WTC11 (cell line): ENCODE measurements around the gene IGF2BP3. TPM values are rescaled to one million over a fixed set of nuclear protein-coding genes. Genes with fewer than 3 reads are reported as not detected.
"Not testable (repeated sequence)": the region's sequence is repeated elsewhere in the genome, so short reads cannot be mapped to it uniquely, and the experiment has no call there.

Experiments
- ATAC-seq: fragments of 200-7000 bp; cut with Tn5 transposase; 2 replicates; pipeline ENCODE4 v1.10.0; 2021; ENCODE audit warnings: mild to moderate bottlenecking, moderate library complexity
- CTCF ChIA-PET: fragments of 300-600 bp; sonication (Branson Sonifier 250); formaldehyde crosslinking; loops from one replicate; lab custom pipeline; 2021; ENCODE audit warnings: antibody characterized with exemption; lab: Charles Lee
- POLR2A ChIA-PET: fragments of 350-600 bp; sonication (Branson Sonifier 250); formaldehyde crosslinking; loops from one replicate; lab custom pipeline; 2021; ENCODE audit warnings: antibody characterized with exemption; lab: Charles Lee
- DNase-seq: peaks from one replicate; pipeline ENCODE4 v3.0.0; 2021; ENCODE audit warnings: low spot score
- H3K27ac Mint-ChIP-seq: 2 replicates; pipeline ENCODE4 v1.8.0; 2021; ENCODE audit warnings: mixed read lengths
- H3K27me3 Mint-ChIP-seq: 2 replicates; pipeline ENCODE4 v1.8.0; 2021; ENCODE audit warnings: low read depth, mild to moderate bottlenecking, moderate library complexity, mixed read lengths
- H3K36me3 Mint-ChIP-seq: 2 replicates; pipeline ENCODE4 v1.8.0; 2021; ENCODE audit warnings: mixed read lengths
- H3K4me1 Mint-ChIP-seq: 2 replicates; pipeline ENCODE4 v1.8.0; 2022; ENCODE audit warnings: mixed read lengths
- H3K4me3 Mint-ChIP-seq: 2 replicates; pipeline ENCODE4 v1.8.0; 2021; ENCODE audit warnings: mild to moderate bottlenecking, moderate library complexity, mixed read lengths
- H3K9me3 Mint-ChIP-seq: 2 replicates; pipeline ENCODE4 v1.8.0; 2021; ENCODE audit warnings: mixed read lengths
- CDX4 ChIP-seq: fragments of 250-450 bp; sonication (Bioruptor Pico); IDR thresholded peaks from 2 replicates; pipeline ENCODE4 v1.9.0; 2021; ENCODE audit warnings: moderate library complexity, mild to moderate bottlenecking, inconsistent platforms, borderline replicate concordance
- CREB1 ChIP-seq: sonication (generic); formaldehyde crosslinking; IDR thresholded peaks from 2 replicates; pipeline ENCODE4 v1.8.0; 2023; ENCODE audit warnings: mild to moderate bottlenecking, missing genetic modification reagents
- E2F5 ChIP-seq: sonication (generic); formaldehyde crosslinking; IDR thresholded peaks from 2 replicates; pipeline ENCODE4 v1.8.1; 2022; ENCODE audit warnings: mild to moderate bottlenecking, moderate library complexity, missing genetic modification reagents
- ELF4 ChIP-seq: sonication (generic); formaldehyde crosslinking; IDR thresholded peaks from 2 replicates; pipeline ENCODE4 v1.8.1; 2022; ENCODE audit warnings: low read depth, mild to moderate bottlenecking, moderate library complexity, missing genetic modification reagents
- ERG ChIP-seq: fragments of 250-450 bp; sonication (Bioruptor Pico); IDR thresholded peaks from 2 replicates; pipeline ENCODE4 v1.8.0; 2021; ENCODE audit warnings: mild to moderate bottlenecking
- ETV6 ChIP-seq: sonication (generic); formaldehyde crosslinking; IDR thresholded peaks from 2 replicates; pipeline ENCODE4 v1.8.1; 2022; ENCODE audit warnings: mild to moderate bottlenecking, missing genetic modification reagents
- GABPB1 ChIP-seq: sonication (generic); formaldehyde crosslinking; IDR thresholded peaks from 2 replicates; pipeline ENCODE4 v1.8.1; 2023; ENCODE audit warnings: mild to moderate bottlenecking, missing genetic modification reagents
- GTF2I ChIP-seq: fragments of 250-450 bp; sonication (Bioruptor Pico); conservative IDR thresholded peaks from 2 replicates; pipeline ENCODE4 v1.4.0; 2021; ENCODE audit warnings: mild to moderate bottlenecking
- HMGA2 ChIP-seq: fragments of 250-450 bp; sonication (Bioruptor Pico); IDR thresholded peaks from 2 replicates; pipeline ENCODE4 v1.4.0; 2021; ENCODE audit warnings: mild to moderate bottlenecking, moderate library complexity
- HMGXB4 ChIP-seq: sonication (generic); formaldehyde crosslinking; IDR thresholded peaks from 2 replicates; pipeline ENCODE4 v1.8.1; 2023; ENCODE audit warnings: mild to moderate bottlenecking, moderate library complexity, missing genetic modification reagents
- MAX ChIP-seq: sonication (generic); formaldehyde crosslinking; IDR thresholded peaks from 2 replicates; pipeline ENCODE4 v1.8.0; 2022; ENCODE audit warnings: mild to moderate bottlenecking, missing genetic modification reagents
- MLX ChIP-seq: sonication (generic); formaldehyde crosslinking; IDR thresholded peaks from 2 replicates; pipeline ENCODE4 v1.8.1; 2023; ENCODE audit warnings: mild to moderate bottlenecking, missing genetic modification reagents, moderate library complexity
- NFE2L1 ChIP-seq: sonication (generic); formaldehyde crosslinking; IDR thresholded peaks from 2 replicates; pipeline ENCODE4 v1.8.1; 2023; ENCODE audit warnings: missing genetic modification reagents
- OVOL2 ChIP-seq: fragments of 250-450 bp; sonication (Bioruptor Pico); IDR thresholded peaks from 2 replicates; pipeline ENCODE4 v1.9.0; 2021; ENCODE audit warnings: mild to moderate bottlenecking, borderline replicate concordance
- RELA ChIP-seq: sonication (generic); formaldehyde crosslinking; IDR thresholded peaks from 2 replicates; pipeline ENCODE4 v1.8.1; 2022; ENCODE audit warnings: missing genetic modification reagents, mild to moderate bottlenecking, borderline replicate concordance
- TEAD1 ChIP-seq: sonication (generic); formaldehyde crosslinking; IDR thresholded peaks from 2 replicates; pipeline ENCODE4 v1.8.0; 2022; ENCODE audit warnings: mild to moderate bottlenecking, missing genetic modification reagents
- TEAD4 ChIP-seq: sonication (generic); formaldehyde crosslinking; IDR thresholded peaks from 2 replicates; pipeline ENCODE4 v1.8.0; 2022; ENCODE audit warnings: mild to moderate bottlenecking, missing genetic modification reagents
- TP53 ChIP-seq: sonication (generic); formaldehyde crosslinking; IDR thresholded peaks from 2 replicates; pipeline ENCODE4 v1.8.1; 2023; ENCODE audit warnings: mild to moderate bottlenecking, missing genetic modification reagents
- USF1 ChIP-seq: sonication (generic); formaldehyde crosslinking; IDR thresholded peaks from 2 replicates; pipeline ENCODE4 v1.8.0; 2022; ENCODE audit warnings: mild to moderate bottlenecking, missing genetic modification reagents
- USF2 ChIP-seq: sonication (generic); formaldehyde crosslinking; IDR thresholded peaks from 2 replicates; pipeline ENCODE4 v1.8.1; 2023; ENCODE audit warnings: mild to moderate bottlenecking, missing genetic modification reagents, moderate library complexity
- ZMAT4 ChIP-seq: fragments of 250-450 bp; sonication (Bioruptor Pico); IDR thresholded peaks from 2 replicates; pipeline ENCODE4 v1.9.0; 2021; ENCODE audit warnings: mild to moderate bottlenecking
- ZNF219 ChIP-seq: sonication (generic); formaldehyde crosslinking; IDR thresholded peaks from 2 replicates; pipeline ENCODE4 v1.8.0; 2023; ENCODE audit warnings: missing genetic modification reagents, mild to moderate bottlenecking, borderline replicate concordance
- ZNF317 ChIP-seq: sonication (generic); formaldehyde crosslinking; IDR thresholded peaks from 2 replicates; pipeline ENCODE4 v1.8.1; 2023; ENCODE audit warnings: low read depth, mild to moderate bottlenecking, moderate library complexity, missing genetic modification reagents, borderline replicate concordance
- ZNF396 ChIP-seq: fragments of 250-450 bp; sonication (Bioruptor Pico); IDR thresholded peaks from 2 replicates; pipeline ENCODE4 v1.8.0; 2021; ENCODE audit warnings: mild to moderate bottlenecking, moderate library complexity, borderline replicate concordance
- ZNF423 ChIP-seq: fragments of 250-450 bp; sonication (Bioruptor Pico); IDR thresholded peaks from 2 replicates; pipeline ENCODE4 v2.1.2; 2022; ENCODE audit warnings: mild to moderate bottlenecking, moderate library complexity
- total RNA-seq: library from RNA; stranded (reverse); gene quantifications from 3 replicates; pipeline ENCODE4 v1.2.3, GENCODE V29; 2021

The IGF2BP3 gene
- total RNA-seq, 1 experiment from 2014 or later: 129 TPM

- H3K9me3 Mint-ChIP-seq: no peaks in the 10 kb centered on the region
- peak; percentile 24 for DNase-seq
- H3K4me1 Mint-ChIP-seq: peaks cover 18% of the 10 kb centered on the region
- peak; percentile 26 for ATAC-seq
- H3K27ac Mint-ChIP-seq: peak overlapping the region; percentile 94
- H3K27me3 Mint-ChIP-seq: no peaks in the 10 kb centered on the region
- H3K4me3 Mint-ChIP-seq: peak overlapping the region; percentile 82
- H3K36me3 Mint-ChIP-seq: no peaks in the 10 kb centered on the region
- ChIA-PET POLR2A (interaction anchor here (0.5 to 1.2 kb wide), 4 partner anchors 12 to 218 kb away, joined by 3 to 9 read pairs (median 3); partner anchors contain the start of gene IGF2BP3), CTCF (interaction anchor here (0.5 to 1.7 kb wide), 3 partner anchors 61 to 217 kb away, joined by 3 to 7 read pairs (median 4); no protein-coding TSS in a partner anchor)
- TF ChIP-seq ETV6 (CRISPR knock-in tag) (no peak), MAX (CRISPR knock-in tag) (no peak), E2F5 (CRISPR knock-in tag) (no peak), ZNF317 (CRISPR knock-in tag) (no peak), ZMAT4 (no peak), CREB1 (no peak), ZNF396 (CRISPR knock-in tag) (no peak), NFE2L1 (CRISPR knock-in tag) (no peak), TP53 (CRISPR knock-in tag) (no peak), TEAD4 (CRISPR knock-in tag) (no peak), RELA (CRISPR knock-in tag) (no peak)
These were observed 20.3 kb upstream of the IGF2BP3 start for GRCh38 chr7:23490357-23491135.

GRCh38 chr7:23488714-23489113, 18.4 kb upstream of the IGF2BP3 start:
- not testable (repeated sequence) for DNase-seq, H3K27me3 Mint-ChIP-seq

GRCh38 chr7:23487670-23488069, 17.4 kb upstream of the IGF2BP3 start:
- Mint-ChIP-seq H3K4me1 (peaks cover 23% of the 10 kb centered on the region), H3K27ac (no peak overlapping the region; the same call in 1 of the 2 replicates), H3K36me3 (no peaks in the 10 kb centered on the region), H3K4me3 (no peak overlapping the region), H3K9me3 (no peaks in the 10 kb centered on the region), H3K27me3 (no peaks in the 10 kb centered on the region)
- DNase-seq (no peak), ATAC-seq (no peak)
- CTCF ChIA-PET: no interaction called here
- TF ChIP-seq OVOL2 (CRISPR knock-in tag) (no peak), GTF2I (no peak), ZNF219 (CRISPR knock-in tag) (no peak), TEAD1 (no peak), ELF4 (CRISPR knock-in tag) (no peak), HMGXB4 (CRISPR knock-in tag) (no peak), MLX (no peak), HMGA2 (CRISPR knock-in tag) (no peak), USF1 (CRISPR knock-in tag) (no peak), USF2 (CRISPR knock-in tag) (no peak), CDX4 (CRISPR knock-in tag) (no peak), ERG (no peak), GABPB1 (CRISPR knock-in tag) (no peak), ZNF423 (CRISPR knock-in tag) (no peak)
- POLR2A ChIA-PET: interaction anchor here (1.1 kb wide), 1 partner anchor 15 kb away, joined by 3 read pairs; no protein-coding TSS in a partner anchor

More at GRCh38 chr7:23488714-23489113, 18.4 kb upstream of the IGF2BP3 start:
- ATAC-seq, CTCF ChIA-PET, H3K27ac Mint-ChIP-seq, H3K4me3 Mint-ChIP-seq, H3K36me3 Mint-ChIP-seq, H3K9me3 Mint-ChIP-seq: not testable (repeated sequence)
- POLR2A ChIA-PET: interaction anchor here (1.1 kb wide), 1 partner anchor 16 kb away, joined by 3 read pairs; no protein-coding TSS in a partner anchor
- H3K4me1 Mint-ChIP-seq: peaks cover 23% of the 10 kb centered on the region
